Ureter (tissue), 1 donor: ENCODE data around the gene MLLT10. TPM values are rescaled to one million over a fixed set of nuclear protein-coding genes. Genes with fewer than 3 reads are reported as not detected.

Experiments
- DNase-seq: peaks from one replicate; pipeline ENCODE4 v3.0.0-alpha.2; 2020; ENCODE audit warnings: low spot score
- total RNA-seq: library from RNA; stranded (reverse); gene quantifications from one replicate; pipeline ENCODE4 v1.2.4, GENCODE V29; 2023
- donor health status: DM: yes; HTN: yes; CAD: no.

Gene MLLT10
- total RNA-seq, 1 donor from 2014 or later: 83.7 TPM

- DNase-seq: peak; percentile 64
These were observed 17.5 kb upstream of the MLLT10 start for GRCh38 chr10:21516242-21517131.

- DNase-seq: peak; percentile 56
These were observed 16.6 kb upstream of the MLLT10 start for GRCh38 chr10:21517134-21518031.

DNA sequence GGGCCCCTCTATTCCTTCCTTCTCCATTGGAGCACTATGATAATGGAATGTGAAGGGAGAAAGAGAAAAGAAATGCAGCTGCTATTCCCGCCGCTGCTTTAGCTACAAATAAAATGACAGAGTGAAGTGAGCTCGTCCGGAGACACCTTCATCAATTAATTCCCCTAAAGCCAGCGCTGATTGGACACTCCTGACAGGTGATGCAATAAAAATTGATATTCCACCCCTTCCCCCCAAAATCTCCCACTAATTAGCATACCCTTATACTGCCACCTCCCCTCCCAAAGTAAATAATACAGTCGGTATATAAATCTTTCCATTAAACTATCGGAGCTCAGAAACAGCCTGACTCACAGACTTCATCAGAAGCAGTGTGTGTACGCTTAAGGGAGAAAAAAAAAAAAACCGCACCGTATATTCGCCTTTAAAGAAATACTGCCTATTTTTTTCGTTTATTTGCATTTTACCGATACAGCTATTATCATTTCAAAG lies 15.8 kb upstream of the MLLT10 start:
- no peak for DNase-seq

GRCh38 chr10:21518641-21519396 lies 15.2 kb upstream of the MLLT10 start:
- DNase-seq: no peak

DNA sequence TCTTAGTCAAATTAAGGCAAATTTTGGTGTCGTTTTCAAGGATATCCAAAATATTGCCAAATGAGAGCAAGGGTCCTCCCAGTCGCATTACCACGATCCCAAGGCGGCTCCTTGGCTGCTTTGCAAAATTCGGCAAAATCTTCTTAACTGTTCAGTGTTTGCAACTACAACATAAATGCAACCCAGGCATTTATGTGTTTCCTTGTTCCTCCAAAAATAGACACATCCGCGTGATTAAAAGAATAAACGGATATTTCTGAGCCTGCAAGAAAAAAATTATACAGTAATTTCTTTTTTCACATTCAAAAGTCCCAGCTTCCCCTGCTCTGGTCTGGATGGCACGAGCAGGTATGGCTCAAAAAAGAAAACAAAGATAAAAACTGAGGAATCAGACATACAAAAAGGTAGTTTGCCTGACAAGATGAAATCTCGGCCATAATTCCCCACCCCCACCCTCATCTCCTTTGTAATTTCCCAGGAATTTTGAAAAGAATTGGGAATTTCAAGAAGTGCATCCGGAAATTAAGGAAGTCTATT lies 14.6 kb upstream of the MLLT10 start:
- no peak for DNase-seq

GRCh38 chr10:21519941-21520436 lies 14.0 kb upstream of the MLLT10 start:
- no peak for DNase-seq

GRCh38 chr10:21520509-21520908 lies 13.5 kb upstream of the MLLT10 start:
- DNase-seq: no peak

- DNase-seq: no peak
These were observed 13.1 kb upstream of the MLLT10 start for GRCh38 chr10:21520949-21521348.

GRCh38 chr10:21521751-21522533 lies 12.1 kb upstream of the MLLT10 start:
- no peak for DNase-seq

DNA sequence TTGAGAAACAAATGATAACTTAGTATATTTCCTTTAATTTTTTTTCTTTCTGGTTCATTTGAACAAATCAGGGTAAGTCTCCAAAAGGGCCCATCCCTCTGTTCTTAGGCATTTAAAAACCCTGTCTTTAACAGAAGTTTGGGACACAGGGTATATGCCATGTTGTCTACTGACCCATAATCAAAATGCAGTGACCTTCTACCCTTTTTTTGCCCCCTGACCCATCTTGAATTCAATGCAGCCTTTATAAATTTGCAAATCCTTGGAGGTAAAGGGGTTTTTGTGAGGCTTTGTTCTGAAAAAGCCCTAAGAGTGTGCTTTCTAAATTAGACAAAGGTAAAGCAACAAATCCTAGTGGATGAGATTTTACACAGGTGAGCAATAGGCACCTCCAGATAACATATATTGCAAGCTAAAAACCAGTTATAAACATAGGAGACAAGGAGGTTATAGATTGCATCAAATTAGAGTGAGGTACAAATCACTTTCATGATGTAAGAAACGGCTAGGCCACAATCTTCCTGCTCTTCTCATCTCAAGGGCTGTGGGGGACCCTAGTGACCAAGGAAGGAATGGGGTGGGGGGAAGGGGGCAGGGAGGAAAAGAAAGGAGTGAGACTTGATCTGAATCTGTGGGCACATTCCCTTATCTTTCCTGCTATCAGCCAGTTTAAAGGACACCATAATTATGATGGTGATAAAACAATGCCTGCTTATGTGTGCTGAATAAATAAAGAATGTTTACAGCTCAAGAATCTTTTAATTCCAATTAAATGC lies 11.2 kb upstream of the MLLT10 start:
- DNase-seq: no peak

GRCh38 chr10:21523557-21524008 lies 10.4 kb upstream of the MLLT10 start:
- no peak for DNase-seq

- DNase-seq: no peak
These were observed 9.9 kb upstream of the MLLT10 start for GRCh38 chr10:21524131-21524525.

- no peak for DNase-seq
These were observed 9.3 kb upstream of the MLLT10 start for GRCh38 chr10:21524526-21525366.

DNA sequence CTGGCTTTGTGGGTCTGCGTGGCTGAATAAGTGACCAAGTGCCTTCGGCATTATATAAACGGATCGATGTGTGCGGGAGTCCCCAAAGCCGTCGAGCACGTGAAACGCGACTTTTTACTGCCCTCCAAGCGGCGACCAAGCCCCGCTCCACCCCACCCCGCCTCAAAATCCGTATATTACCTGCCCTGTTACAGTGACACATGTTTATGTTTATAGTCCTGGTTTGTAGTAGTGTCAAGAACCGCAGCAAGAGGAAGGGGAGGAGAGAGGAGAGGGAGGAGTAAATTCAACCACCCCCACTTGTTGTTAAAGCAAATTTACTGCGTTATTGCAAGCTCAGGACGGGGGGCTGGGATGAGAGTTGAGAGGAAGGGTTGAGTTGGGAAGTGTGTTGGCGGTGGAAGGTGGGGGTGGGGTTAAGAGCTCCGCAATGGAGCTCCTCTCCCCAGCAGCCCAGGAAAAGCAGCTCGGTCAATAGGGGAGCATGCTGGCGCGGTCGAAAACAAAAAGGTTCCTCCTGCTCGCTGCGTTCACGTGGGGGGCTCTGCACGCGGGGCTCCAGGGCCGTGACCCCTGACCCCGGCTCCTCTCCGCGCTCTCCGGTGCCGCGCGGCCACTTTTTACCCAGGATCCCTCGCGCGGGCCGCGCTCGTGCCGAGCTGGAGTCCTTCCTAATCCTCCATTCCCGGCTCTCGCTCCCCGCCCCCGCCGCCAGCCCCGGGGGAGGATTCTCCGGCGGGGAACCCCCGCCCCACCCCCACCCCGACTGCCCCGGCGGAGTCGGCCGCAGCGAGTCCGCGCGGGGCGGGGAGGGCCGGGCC lies 8.5 kb upstream of the MLLT10 start, which contains the start of gene SKIDA1:
TSS of gene SKIDA1 (minus strand) at position 316 of the 821 bp plus-strand sequence. CDS start 7,860 bp downstream, outside the sequence.
- peak; percentile 91 for DNase-seq

GRCh38 chr10:21526188-21526859 lies 7.7 kb upstream of the MLLT10 start:
- peak; percentile 92 for DNase-seq

GRCh38 chr10:21526860-21527597 lies 7.0 kb upstream of the MLLT10 start:
- peak; percentile 71 for DNase-seq
